HEK293T (cell line): Measurements from ENCODE around the gene HTT.

ENCODE experiments used
- CTCF ChIA-PET: fragments of 350-600 bp; formaldehyde crosslinking; extraction: SDS; loops from one replicate; lab custom pipeline; 2021; ENCODE audit warnings: antibody characterized with exemption, inconsistent platforms; lab: Yijun Ruan, JAX
- POLR2A ChIA-PET: fragments of 350-600 bp; formaldehyde crosslinking; extraction: SDS; loops from one replicate; lab custom pipeline; 2020; ENCODE audit warnings: antibody characterized with exemption, inconsistent platforms; lab: Yijun Ruan, JAX
- DNase-seq: peaks from one replicate; pipeline ENCODE4 v3.0.0; 2012; ENCODE audit warnings: mixed read lengths; ENCODE audit errors: extremely low spot score
- ARNT ChIP-seq: fragments of 450-650 bp; IDR thresholded peaks from 2 replicates; pipeline ENCODE4 v1.6.1; 2017; ENCODE audit warnings: mild to moderate bottlenecking
- BHLHE40 ChIP-seq: fragments of 450-650 bp; IDR thresholded peaks from 2 replicates; pipeline ENCODE4 v1.6.1; 2016; ENCODE audit warnings: mild to moderate bottlenecking, moderate library complexity, borderline replicate concordance
- CTBP1 ChIP-seq: fragments of 450-650 bp; IDR thresholded peaks from 2 replicates; pipeline ENCODE4 v1.6.1; 2016; ENCODE audit warnings: borderline replicate concordance
- ELF4 ChIP-seq: fragments of 450-650 bp; IDR thresholded peaks from 2 replicates; pipeline ENCODE4 v1.6.1; 2017; ENCODE audit warnings: antibody characterized with exemption
- FOXA1 ChIP-seq: fragments of 450-650 bp; IDR thresholded peaks from 2 replicates; pipeline ENCODE4 v1.6.1; 2016; ENCODE audit warnings: mild to moderate bottlenecking
- FOXK2 ChIP-seq: fragments of 450-650 bp; IDR thresholded peaks from 2 replicates; pipeline ENCODE4 v1.6.1; 2016; ENCODE audit warnings: mild to moderate bottlenecking
- FOXM1 ChIP-seq: fragments of 450-650 bp; IDR thresholded peaks from 2 replicates; pipeline ENCODE4 v1.6.1; 2017; ENCODE audit warnings: mild to moderate bottlenecking, borderline replicate concordance
- HDGF ChIP-seq: fragments of 450-650 bp; IDR thresholded peaks from 2 replicates; pipeline ENCODE4 v1.6.1; 2017; ENCODE audit warnings: antibody characterized with exemption, borderline replicate concordance
- L3MBTL2 ChIP-seq: fragments of 450-650 bp; conservative IDR thresholded peaks from 2 replicates; pipeline ENCODE4 v1.6.1; 2016; ENCODE audit warnings: mild to moderate bottlenecking
- LEF1 ChIP-seq: fragments of 450-650 bp; IDR thresholded peaks from 2 replicates; pipeline ENCODE4 v1.6.1; 2017; ENCODE audit warnings: mild to moderate bottlenecking, borderline replicate concordance
- NFRKB ChIP-seq: fragments of 450-650 bp; IDR thresholded peaks from 2 replicates; pipeline ENCODE4 v1.6.1; 2016; ENCODE audit warnings: mild to moderate bottlenecking, moderate library complexity
- SP1 ChIP-seq: fragments of 450-650 bp; IDR thresholded peaks from 2 replicates; pipeline ENCODE4 v1.6.1; 2017
- SUZ12 ChIP-seq: fragments of 450-650 bp; IDR thresholded peaks from 2 replicates; pipeline ENCODE4 v1.6.1; 2016; ENCODE audit warnings: mild to moderate bottlenecking
- TARDBP ChIP-seq: fragments of 450-650 bp; IDR thresholded peaks from 2 replicates; pipeline ENCODE4 v1.6.1; 2016
- ZNF384 ChIP-seq: fragments of 450-650 bp; IDR thresholded peaks from 2 replicates; pipeline ENCODE4 v1.6.1; 2016
- TF ChIP-seq, protein P1 (sequence below): fragments of 450-650 bp; IDR thresholded peaks from 2 replicates; pipeline ENCODE4 v1.6.1; 2016

Gene HTT

DNA sequence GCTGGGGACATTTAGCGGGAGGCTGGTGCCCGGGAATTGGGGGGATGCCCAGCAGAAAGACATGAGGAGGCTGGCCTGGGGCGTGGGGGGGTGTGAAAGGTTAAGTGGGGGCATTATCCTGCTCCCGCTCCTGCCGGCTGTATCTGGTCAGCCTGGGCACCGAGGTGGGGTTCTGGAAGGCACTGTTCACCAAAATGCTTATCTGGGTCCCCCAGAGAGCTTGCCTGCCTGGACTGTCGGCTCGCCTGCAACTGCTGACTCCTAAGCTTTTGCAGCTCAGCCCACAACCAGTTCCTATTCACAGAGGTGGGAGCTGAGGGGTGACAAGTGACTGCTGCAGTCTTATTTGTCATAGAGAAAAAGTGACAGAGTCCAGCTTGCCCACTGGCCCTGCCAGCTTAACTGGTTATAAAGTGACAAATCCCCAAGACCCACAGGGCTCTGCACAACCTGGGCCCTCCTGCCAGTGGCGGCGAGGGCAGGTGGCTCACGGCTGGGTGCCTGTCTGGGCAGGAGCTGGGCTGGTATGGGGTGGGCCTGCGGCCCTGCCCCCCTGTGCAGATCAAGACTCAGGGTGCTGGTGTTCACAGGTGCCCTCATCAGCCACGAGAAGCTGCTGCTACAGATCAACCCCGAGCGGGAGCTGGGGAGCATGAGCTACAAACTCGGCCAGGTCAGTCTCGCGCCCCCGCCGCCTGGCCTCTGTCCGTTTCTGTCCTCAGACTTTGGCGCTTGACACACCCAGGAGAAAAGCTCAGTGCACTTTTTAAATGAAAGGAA lies 150.8 kb downstream of the HTT start:
- TF ChIP-seq FOXM1 (no peak), SP1 (no peak), BHLHE40 (no peak), TARDBP (no peak), FOXK2 (no peak), SUZ12 (no peak), HDGF (no peak), ARNT (no peak), FOXA1 (no peak), LEF1 (no peak)
- TF ChIP-seq, protein P1, sequence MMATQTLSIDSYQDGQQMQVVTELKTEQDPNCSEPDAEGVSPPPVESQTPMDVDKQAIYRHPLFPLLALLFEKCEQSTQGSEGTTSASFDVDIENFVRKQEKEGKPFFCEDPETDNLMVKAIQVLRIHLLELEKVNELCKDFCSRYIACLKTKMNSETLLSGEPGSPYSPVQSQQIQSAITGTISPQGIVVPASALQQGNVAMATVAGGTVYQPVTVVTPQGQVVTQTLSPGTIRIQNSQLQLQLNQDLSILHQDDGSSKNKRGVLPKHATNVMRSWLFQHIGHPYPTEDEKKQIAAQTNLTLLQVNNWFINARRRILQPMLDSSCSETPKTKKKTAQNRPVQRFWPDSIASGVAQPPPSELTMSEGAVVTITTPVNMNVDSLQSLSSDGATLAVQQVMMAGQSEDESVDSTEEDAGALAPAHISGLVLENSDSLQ, result no peak
- POLR2A ChIA-PET, result no interaction called here
- DNase-seq, result no peak
- CTCF ChIA-PET, result no interaction called here

DNA sequence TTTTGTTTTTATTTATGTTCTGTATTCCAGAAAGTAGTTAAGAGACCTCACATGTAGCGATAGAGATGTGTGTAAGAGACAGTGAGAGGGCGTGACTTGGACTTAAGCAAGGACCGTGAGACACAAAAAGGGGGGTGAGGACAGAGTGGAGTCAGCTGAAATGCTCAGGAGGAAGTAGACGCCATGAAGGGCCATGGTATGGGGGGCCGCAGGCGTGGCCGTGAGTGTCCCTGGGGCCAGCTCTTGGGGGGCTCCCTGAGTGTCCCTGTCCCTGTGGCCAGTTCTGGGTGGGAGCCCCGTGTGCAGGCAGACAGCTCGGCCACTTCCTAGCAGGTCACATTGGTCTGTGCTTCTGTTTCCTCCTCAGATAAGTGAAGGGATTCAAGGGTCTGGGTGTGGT lies 151.5 kb downstream of the HTT start:
- ChIA-PET CTCF (no interaction called here), POLR2A (no interaction called here)
- no peak for DNase-seq

DNA sequence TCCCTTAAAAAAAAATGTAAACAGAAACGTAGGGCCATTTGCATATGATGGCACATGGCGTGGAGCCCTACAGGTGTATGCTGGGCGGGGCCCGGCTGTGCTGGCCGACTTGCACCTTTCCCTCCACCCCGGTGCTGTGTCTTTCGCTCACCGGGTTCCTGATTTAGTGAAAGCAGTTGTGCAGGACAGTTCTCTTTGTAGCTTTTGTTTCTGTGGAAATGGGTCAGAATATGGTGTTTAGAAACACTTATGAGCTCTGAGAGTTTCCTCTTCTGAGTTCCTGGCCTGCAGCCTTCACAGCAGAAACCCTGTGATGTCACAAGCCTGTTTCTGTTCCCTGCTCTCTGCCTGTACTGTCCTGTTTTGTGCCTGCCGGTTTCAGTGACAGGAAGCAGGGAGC lies 152.0 kb downstream of the HTT start:
- CTCF ChIA-PET, result no interaction called here
- no peak for TF ChIP-seq CTBP1
- TF ChIP-seq ZNF384, result no peak
- no peak for TF ChIP-seq LEF1
- TF ChIP-seq FOXA1, result no peak
- TF ChIP-seq, protein P1, result no peak
- TF ChIP-seq ARNT, result no peak
- TF ChIP-seq HDGF, result no peak

More for the DNA sequence above, 151.5 kb downstream of the HTT start:
- no peak for TF ChIP-seq NFRKB
- TF ChIP-seq ELF4, result no peak

DNA sequence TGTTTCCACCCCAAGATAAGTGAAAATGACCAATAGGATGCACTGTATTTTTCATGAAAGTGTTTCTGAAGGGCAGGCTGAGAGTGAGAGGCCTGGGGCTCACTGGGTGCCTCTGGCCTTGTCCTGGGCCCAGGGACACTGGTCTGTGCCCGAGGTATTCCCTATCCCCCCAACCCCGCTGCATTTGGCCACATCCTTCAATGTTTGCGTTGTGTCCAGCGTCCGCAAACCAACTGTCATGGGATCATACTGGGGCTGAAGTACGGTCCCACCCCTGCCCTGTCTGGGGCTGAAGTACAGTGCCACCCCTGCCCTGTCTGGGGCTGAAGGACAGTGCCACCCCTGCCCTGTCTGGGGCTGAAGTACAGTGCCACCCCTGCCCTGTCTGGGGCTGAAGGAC lies 152.5 kb downstream of the HTT start:
- no peak for DNase-seq
- TF ChIP-seq FOXK2 (no peak), L3MBTL2 (no peak), SP1 (no peak), NFRKB (no peak), CTBP1 (no peak), HDGF (no peak), ELF4 (no peak), ZNF384 (no peak), SUZ12 (no peak), FOXM1 (no peak), BHLHE40 (no peak), LEF1 (no peak)
- TF ChIP-seq, protein P1, result no peak

More for the DNA sequence above, 152.0 kb downstream of the HTT start:
- POLR2A ChIA-PET, result no interaction called here
- DNase-seq, result no peak

DNA sequence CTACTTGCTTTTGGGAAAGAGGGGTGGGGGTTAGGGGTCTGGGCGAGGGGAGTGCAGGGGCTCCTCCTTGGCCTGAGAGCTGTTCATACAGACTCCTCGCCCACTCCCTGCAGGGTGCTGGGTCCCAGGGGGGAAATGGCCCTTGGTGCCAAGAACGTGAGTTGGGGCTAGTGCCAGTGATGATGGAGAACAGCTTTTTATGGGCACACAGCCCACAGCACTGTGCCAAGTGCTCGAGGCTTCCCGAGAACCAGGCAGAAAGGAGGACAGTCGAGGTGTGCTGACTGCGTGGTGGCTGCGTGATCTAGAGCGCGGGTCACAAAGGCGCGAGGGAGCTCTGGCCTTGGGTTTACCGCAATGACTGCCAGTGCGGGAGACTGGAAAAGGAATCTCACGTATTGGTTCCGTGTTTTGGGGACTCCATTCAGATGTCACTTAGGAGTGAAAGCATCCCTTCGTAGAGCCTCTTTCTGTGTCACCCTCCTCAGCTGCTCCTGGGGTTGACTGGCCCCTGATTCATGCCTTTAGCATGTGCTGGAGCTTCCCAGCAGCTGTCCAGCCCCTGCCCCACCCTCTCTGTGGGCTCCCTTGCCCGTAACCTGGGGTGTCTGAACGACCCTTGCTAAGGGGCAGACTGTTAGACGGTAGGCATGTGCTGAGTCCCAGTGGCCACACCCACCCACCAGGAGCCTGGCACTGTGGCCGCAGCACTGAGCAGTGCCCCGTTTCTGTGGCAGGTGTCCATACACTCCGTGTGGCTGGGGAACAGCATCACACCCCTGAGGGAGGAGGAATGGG lies 153.6 kb downstream of the HTT start:
- POLR2A ChIA-PET, result no interaction called here
- no peak for DNase-seq
- CTCF ChIA-PET, result no interaction called here
- TF ChIP-seq FOXM1, result no peak
- no peak for TF ChIP-seq FOXA1
- TF ChIP-seq SP1, result no peak
- TF ChIP-seq CTBP1, result no peak
- TF ChIP-seq ARNT, result no peak
- TF ChIP-seq HDGF, result no peak
- TF ChIP-seq SUZ12, result no peak
- no peak for TF ChIP-seq LEF1
- no peak for TF ChIP-seq ELF4
- no peak for TF ChIP-seq L3MBTL2
- TF ChIP-seq NFRKB, result no peak
- TF ChIP-seq TARDBP, result no peak

More for the DNA sequence above, 152.5 kb downstream of the HTT start:
- ChIA-PET CTCF (no interaction called here), POLR2A (no interaction called here)

DNA sequence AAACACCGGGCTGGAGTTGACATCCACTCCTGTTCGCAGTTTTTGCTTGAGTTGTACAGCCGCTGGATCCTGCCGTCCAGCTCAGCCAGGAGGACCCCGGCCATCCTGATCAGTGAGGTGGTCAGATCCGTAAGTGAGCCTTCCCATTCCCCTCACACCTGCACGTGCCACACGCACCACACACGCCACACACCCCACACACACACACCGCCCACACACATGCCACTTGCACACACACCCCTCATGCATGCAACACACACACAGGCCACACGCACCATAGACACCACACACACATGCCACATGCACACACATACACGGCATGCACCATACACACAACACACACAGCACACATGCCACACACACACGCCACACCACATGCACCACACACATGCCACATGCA lies 154.4 kb downstream of the HTT start:
- no peak for DNase-seq
- ChIA-PET POLR2A (no interaction called here), CTCF (no interaction called here)
- TF ChIP-seq CTBP1, result no peak
- no peak for TF ChIP-seq NFRKB
- TF ChIP-seq, protein P1, result no peak
- TF ChIP-seq ELF4, result no peak
- no peak for TF ChIP-seq FOXA1
- TF ChIP-seq ARNT, result no peak
- TF ChIP-seq BHLHE40, result no peak
- TF ChIP-seq HDGF, result no peak
